T-helper 17 cell (primary cell): ENCODE data around the gene KCNJ10. TPM values are rescaled to one million over a fixed set of nuclear protein-coding genes. Genes with fewer than 3 reads are reported as not detected.
"Not testable (repeated sequence)": the region's sequence is repeated elsewhere in the genome, so short reads cannot be mapped to it uniquely, and the experiment has no call there.

Experiments
- ATAC-seq: fragments of 150-1000 bp; cut with Tn5 transposase; 2 replicates; pipeline ENCODE4 v1.10.0; 2021; ENCODE audit warnings: mild to moderate bottlenecking, moderate library complexity
- DNase-seq, 3 donors: peaks; one replicate each; pipeline versions ENCODE4 v3.0.0 to v3.0.0-alpha.2; 2020 to 2021
- H3K9me3 ChIP-seq: one replicate; pipeline ENCODE4 v1.7.0; 2013; ENCODE audit warnings: low read length, mild to moderate bottlenecking; ENCODE audit not compliant: control insufficient read depth, poor library complexity, severe bottlenecking
- H3K27ac Mint-ChIP-seq: one replicate; pipeline ENCODE4 v1.8.0; 2022; ENCODE audit warnings: mild to moderate bottlenecking, moderate library complexity, mixed read lengths
- H3K27me3 Mint-ChIP-seq: one replicate; pipeline ENCODE4 v1.8.0; 2022; ENCODE audit warnings: mixed read lengths
- H3K36me3 Mint-ChIP-seq: one replicate; pipeline ENCODE4 v1.8.0; 2022; ENCODE audit warnings: low read depth, mixed read lengths
- H3K4me1 Mint-ChIP-seq: one replicate; pipeline ENCODE4 v1.8.0; 2022; ENCODE audit warnings: mild to moderate bottlenecking, mixed read lengths
- H3K4me3 Mint-ChIP-seq: one replicate; pipeline ENCODE4 v1.8.0; 2022; ENCODE audit warnings: mild to moderate bottlenecking, moderate library complexity, mixed read lengths
- total RNA-seq, 4 donors: library from RNA in 2 of 4; stranded (reverse) in 2 of 4; gene quantifications; one replicate each; pipeline ENCODE4 v1.2.3 and lab custom pipeline; 2022 to 2026

The KCNJ10 gene
- total RNA-seq, result not detected
- total RNA-seq (lab: John Stamatoyannopoulos, UW), result 0 to 0.35 reads per million in 2 donors

- peaks cover 23% of the 10 kb centered on the region for H3K36me3 Mint-ChIP-seq
- peak within 1 kb of the TSS; percentile 98 for H3K4me3 Mint-ChIP-seq
- H3K27ac Mint-ChIP-seq, result peak within 1 kb of the TSS; percentile 72
- DNase-seq (no peak), ATAC-seq (no peak)
- peaks cover 69% of the 10 kb centered on the region for H3K27me3 Mint-ChIP-seq
- no peaks in the 10 kb centered on the region for H3K9me3 ChIP-seq
- peaks cover 19% of the 10 kb centered on the region for H3K4me1 Mint-ChIP-seq
These were observed at the start of gene KCNJ10 for GRCh38 chr1:160069460-160070231. KCNJ10 (minus strand) TSS chr1:160070160; CDS start chr1:160042532, 27,628 bp downstream.

- Mint-ChIP-seq H3K36me3 (peaks cover 3% of the 10 kb centered on the region), H3K27ac (no peak overlapping the region), H3K27me3 (peaks cover 48% of the 10 kb centered on the region), H3K4me3 (no peak overlapping the region), H3K4me1 (peaks cover 2% of the 10 kb centered on the region)
- DNase-seq (no peak), ATAC-seq (no peak)
- H3K9me3 ChIP-seq, result no peaks in the 10 kb centered on the region
These were observed 49.0 kb upstream of the KCNJ10 start for GRCh38 chr1:160118928-160119327.

- Mint-ChIP-seq H3K36me3 (peaks cover 3% of the 10 kb centered on the region), H3K27me3 (peaks cover 46% of the 10 kb centered on the region), H3K27ac (no peak overlapping the region), H3K4me1 (peaks cover 5% of the 10 kb centered on the region), H3K4me3 (no peak overlapping the region)
- DNase-seq (no peak), ATAC-seq (no peak)
- no peaks in the 10 kb centered on the region for H3K9me3 ChIP-seq
These were observed 47.8 kb upstream of the KCNJ10 start for GRCh38 chr1:160117709-160118183.

GRCh38 chr1:160117300-160117699 lies 47.3 kb upstream of the KCNJ10 start:
- H3K27ac Mint-ChIP-seq, result no peak overlapping the region
- H3K36me3 Mint-ChIP-seq, result peaks cover 3% of the 10 kb centered on the region
- no peak for DNase-seq
- peaks cover 5% of the 10 kb centered on the region for H3K4me1 Mint-ChIP-seq
- no peak overlapping the region for H3K4me3 Mint-ChIP-seq
- H3K9me3 ChIP-seq, result no peaks in the 10 kb centered on the region
- ATAC-seq, result no peak
- peaks cover 50% of the 10 kb centered on the region for H3K27me3 Mint-ChIP-seq

- H3K27me3 Mint-ChIP-seq, result peaks cover 50% of the 10 kb centered on the region
- no peak overlapping the region for H3K4me3 Mint-ChIP-seq
These were observed 46.6 kb upstream of the KCNJ10 start for GRCh38 chr1:160116283-160117147.

GRCh38 chr1:160115545-160116282 lies 45.8 kb upstream of the KCNJ10 start, which contains the start of gene ATP1A2:
ATP1A2 (plus strand) TSS chr1:160115759; CDS start chr1:160115862, 103 bp downstream.
- Mint-ChIP-seq H3K4me3 (no peak within 1 kb of the TSS), H3K4me1 (peaks cover 6% of the 10 kb centered on the region), H3K36me3 (peaks cover 3% of the 10 kb centered on the region), H3K27ac (no peak within 1 kb of the TSS), H3K27me3 (peaks cover 52% of the 10 kb centered on the region)
- DNase-seq, result no peak
- ATAC-seq, result no peak
- no peaks in the 10 kb centered on the region for H3K9me3 ChIP-seq

More at GRCh38 chr1:160116283-160117147, 46.6 kb upstream of the KCNJ10 start:
- ATAC-seq (no peak), DNase-seq (no peak)
- Mint-ChIP-seq H3K4me1 (peaks cover 5% of the 10 kb centered on the region), H3K36me3 (peaks cover 3% of the 10 kb centered on the region), H3K27ac (no peak overlapping the region)
- H3K9me3 ChIP-seq, result no peaks in the 10 kb centered on the region

GRCh38 chr1:160114085-160114484 lies 44.1 kb upstream of the KCNJ10 start:
- Mint-ChIP-seq H3K4me1 (peaks cover 7% of the 10 kb centered on the region), H3K27me3 (peaks cover 59% of the 10 kb centered on the region), H3K27ac (no peak overlapping the region), H3K4me3 (no peak overlapping the region), H3K36me3 (peaks cover 3% of the 10 kb centered on the region)
- ATAC-seq (no peak), DNase-seq (no peak)
- H3K9me3 ChIP-seq, result no peaks in the 10 kb centered on the region

- no peaks in the 10 kb centered on the region for H3K9me3 ChIP-seq
- no peak for ATAC-seq
- peaks cover 59% of the 10 kb centered on the region for H3K27me3 Mint-ChIP-seq
- no peak overlapping the region for H3K4me3 Mint-ChIP-seq
- peaks cover 3% of the 10 kb centered on the region for H3K36me3 Mint-ChIP-seq
- H3K4me1 Mint-ChIP-seq, result peaks cover 10% of the 10 kb centered on the region
- no peak overlapping the region for H3K27ac Mint-ChIP-seq
- no peak for DNase-seq
These were observed 43.4 kb upstream of the KCNJ10 start for GRCh38 chr1:160113407-160113806.

- no peak for ATAC-seq
- Mint-ChIP-seq H3K27me3 (peaks cover 55% of the 10 kb centered on the region), H3K4me3 (no peak overlapping the region), H3K4me1 (peaks cover 10% of the 10 kb centered on the region), H3K36me3 (peaks cover 3% of the 10 kb centered on the region), H3K27ac (peak overlapping the region; percentile 43)
- DNase-seq, result no peak
- H3K9me3 ChIP-seq, result no peaks in the 10 kb centered on the region
These were observed 42.4 kb upstream of the KCNJ10 start for GRCh38 chr1:160112357-160112756.

- not testable (repeated sequence) for H3K27ac Mint-ChIP-seq, ATAC-seq, DNase-seq, H3K4me3 Mint-ChIP-seq, H3K9me3 ChIP-seq, H3K36me3 Mint-ChIP-seq, H3K4me1 Mint-ChIP-seq
- peaks cover 52% of the 10 kb centered on the region for H3K27me3 Mint-ChIP-seq
These were observed 41.5 kb upstream of the KCNJ10 start for GRCh38 chr1:160111462-160111861.

GRCh38 chr1:160109686-160110085 lies 39.7 kb upstream of the KCNJ10 start:
- H3K27ac Mint-ChIP-seq, result no peak overlapping the region
- H3K4me3 Mint-ChIP-seq, result no peak overlapping the region
- H3K4me1 Mint-ChIP-seq, result peaks cover 9% of the 10 kb centered on the region
- peaks cover 41% of the 10 kb centered on the region for H3K27me3 Mint-ChIP-seq
- H3K9me3 ChIP-seq, result no peaks in the 10 kb centered on the region
- DNase-seq (no peak), ATAC-seq (no peak)
- H3K36me3 Mint-ChIP-seq, result peaks cover 1% of the 10 kb centered on the region

GRCh38 chr1:160108888-160109662 lies 39.1 kb upstream of the KCNJ10 start:
- peaks cover 8% of the 10 kb centered on the region for H3K4me1 Mint-ChIP-seq
- DNase-seq, result no peak
- H3K27me3 Mint-ChIP-seq, result peaks cover 35% of the 10 kb centered on the region
- no peak overlapping the region for H3K4me3 Mint-ChIP-seq
- no peaks in the 10 kb centered on the region for H3K36me3 Mint-ChIP-seq
- H3K9me3 ChIP-seq, result no peaks in the 10 kb centered on the region
- H3K27ac Mint-ChIP-seq, result no peak overlapping the region
- peak; percentile 59 for ATAC-seq
